PC-3 (cell line): Measurements from ENCODE around the gene ZNF512B.

ENCODE experiments used
- CTCF ChIP-seq: fragments of 300-600 bp; sonication (generic); conservative IDR thresholded peaks from 2 replicates; pipeline ENCODE4 v1.5.1; 2017; ENCODE audit warnings: antibody characterized with exemption, low read depth, mild to moderate bottlenecking, low read length
- EZH2 ChIP-seq: fragments of 300-600 bp; sonication (generic); IDR thresholded peaks from one replicate; pipeline ENCODE4 v1.6.1; 2017; ENCODE audit warnings: antibody characterized with exemption, mild to moderate bottlenecking, low read length; ENCODE audit not compliant: unreplicated experiment
- EZH2phosphoT487 ChIP-seq: fragments of 300-600 bp; sonication (generic); IDR thresholded peaks from 2 replicates; pipeline ENCODE4 v1.6.1; 2018; ENCODE audit warnings: mild to moderate bottlenecking, antibody characterized with exemption, low read length, borderline replicate concordance

- no peak for TF ChIP-seq EZH2
- no peak for TF ChIP-seq CTCF
- TF ChIP-seq EZH2phosphoT487 = no peak
Measured at GRCh38 chr20:63937596-63937995, 32.1 kb downstream of the ZNF512B start.
